ENCODE results near the gene DPY19L3.

DPY19L3 gene

GRCh38 chr19:32361574-32362317, 43.8 kb upstream of the DPY19L3 start:
- H3K9me3 ChIP-seq, result no peaks in the 10 kb centered on the region
- intact Hi-C loops (cut with DNase I; ENCODE audit: low total_unique reads), result no loop called here
- H3K27ac ChIP-seq, result peak overlapping the region; percentile 1 to 67
- H3K4me1 ChIP-seq, result peaks cover 0 to 44% (median 30%) of the 10 kb centered on the region in 4 donors
- H3K27me3 ChIP-seq, result no peaks in the 10 kb centered on the region
- H3K36me3 ChIP-seq, result peaks cover 29 to 33% (median 31%) of the 10 kb centered on the region in 3 donors
- DNase-seq, result no peak
- H3K4me3 ChIP-seq, result no peak overlapping the region
- TF ChIP-seq CTCF (IDR thresholded peaks at IDR 0.05), result no peak

- peaks cover 26 to 33% (median 31%) of the 10 kb centered on the region in 3 donors for H3K36me3 ChIP-seq
- H3K9me3 ChIP-seq, result no peaks in the 10 kb centered on the region
- H3K4me1 ChIP-seq, result peaks cover 0 to 44% (median 30%) of the 10 kb centered on the region in 4 donors
- intact Hi-C loops (cut with DNase I; ENCODE audit: low total_unique reads), result no loop called here
- TF ChIP-seq CTCF (IDR thresholded peaks at IDR 0.05), result no peak
- no peak for DNase-seq
- no peaks in the 10 kb centered on the region for H3K27me3 ChIP-seq
- H3K27ac ChIP-seq, result peak overlapping the region; percentile 1 to 67
- H3K4me3 ChIP-seq, result no peak overlapping the region
Observed at GRCh38 chr19:32362318-32362691, 43.3 kb upstream of the DPY19L3 start.

- no peak for DNase-seq
- H3K27ac ChIP-seq, result peak overlapping the region; percentile 63 to 67
Observed at GRCh38 chr19:32363175-32363574, 42.4 kb upstream of the DPY19L3 start.

GRCh38 chr19:32363632-32364031, 41.9 kb upstream of the DPY19L3 start:
- Histone ChIP-seq H3K36me3 (peaks cover 20 to 21% (median 21%) of the 10 kb centered on the region in 3 donors), H3K4me1 (peaks cover 0 to 50% (median 30%) of the 10 kb centered on the region in 4 donors), H3K9me3 (no peaks in the 10 kb centered on the region), H3K27me3 (no peaks in the 10 kb centered on the region), H3K27ac (peak overlapping the region; percentile 63 to 67), H3K4me3 (no peak overlapping the region)
- intact Hi-C loops (cut with DNase I; ENCODE audit: low total_unique reads), result no loop called here
- TF ChIP-seq CTCF (IDR thresholded peaks at IDR 0.05), result no peak
- no peak for DNase-seq

More at GRCh38 chr19:32363175-32363574, 42.4 kb upstream of the DPY19L3 start:
- Histone ChIP-seq H3K27me3 (no peaks in the 10 kb centered on the region), H3K4me1 (peaks cover 0 to 48% (median 30%) of the 10 kb centered on the region in 4 donors), H3K4me3 (no peak overlapping the region), H3K9me3 (no peaks in the 10 kb centered on the region), H3K36me3 (peaks cover 23 to 26% (median 25%) of the 10 kb centered on the region in 3 donors)
- intact Hi-C loops (cut with DNase I; ENCODE audit: low total_unique reads), result no loop called here
- no peak for TF ChIP-seq CTCF (IDR thresholded peaks at IDR 0.05)

GRCh38 chr19:32364040-32364439, 41.5 kb upstream of the DPY19L3 start:
- no peak for DNase-seq
- H3K27ac ChIP-seq, result peak overlapping the region; percentile 63 to 67
- intact Hi-C loops (cut with DNase I; ENCODE audit: low total_unique reads), result no loop called here
- H3K4me1 ChIP-seq, result peaks cover 0 to 50% (median 30%) of the 10 kb centered on the region in 4 donors
- peaks cover 17 to 21% (median 17%) of the 10 kb centered on the region in 3 donors for H3K36me3 ChIP-seq
- TF ChIP-seq CTCF (IDR thresholded peaks at IDR 0.05), result no peak
- H3K4me3 ChIP-seq, result no peak overlapping the region
- no peaks in the 10 kb centered on the region for H3K9me3 ChIP-seq
- H3K27me3 ChIP-seq, result no peaks in the 10 kb centered on the region

All from tibial artery (tissue), 4 donors.